ENCODE measurements around the gene THEMIS. TPM values are rescaled to one million over a fixed set of nuclear protein-coding genes. Genes with fewer than 3 reads are reported as not detected.

THEMIS gene
- total RNA-seq, 1 donor from 2014 or later, result not detected

DNA sequence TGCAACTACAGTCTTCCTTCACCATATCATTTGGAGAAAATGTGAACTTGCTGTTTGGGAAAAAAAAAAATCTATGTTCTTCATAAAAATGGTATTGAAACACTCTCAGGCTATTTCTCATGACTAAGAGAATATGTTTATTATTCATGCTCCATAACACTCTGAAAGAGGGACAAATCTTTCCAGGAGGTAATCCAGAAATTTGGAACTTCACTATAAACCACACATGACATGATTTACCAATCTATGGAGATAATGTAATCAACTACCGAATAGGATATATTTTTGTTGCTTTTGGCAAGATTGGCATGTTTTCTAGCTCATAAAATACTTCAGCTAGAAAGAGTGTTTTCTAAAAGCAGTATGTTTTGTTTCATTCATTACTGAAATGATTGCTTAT lies 56.3 kb downstream of the THEMIS start:
- Mint-ChIP-seq H3K27ac (no peak overlapping the region), H3K27me3 (no peaks in the 10 kb centered on the region), H3K9me3 (ENCODE audit: low read depth) (peaks cover 5% of the 10 kb centered on the region), H3K4me1 (ENCODE audit: low read depth) (peaks cover 2% of the 10 kb centered on the region), H3K4me3 (ENCODE audit: low read depth) (no peak overlapping the region), H3K36me3 (ENCODE audit: insufficient read depth) (no peaks in the 10 kb centered on the region)
- TF ChIP-seq, protein P1, sequence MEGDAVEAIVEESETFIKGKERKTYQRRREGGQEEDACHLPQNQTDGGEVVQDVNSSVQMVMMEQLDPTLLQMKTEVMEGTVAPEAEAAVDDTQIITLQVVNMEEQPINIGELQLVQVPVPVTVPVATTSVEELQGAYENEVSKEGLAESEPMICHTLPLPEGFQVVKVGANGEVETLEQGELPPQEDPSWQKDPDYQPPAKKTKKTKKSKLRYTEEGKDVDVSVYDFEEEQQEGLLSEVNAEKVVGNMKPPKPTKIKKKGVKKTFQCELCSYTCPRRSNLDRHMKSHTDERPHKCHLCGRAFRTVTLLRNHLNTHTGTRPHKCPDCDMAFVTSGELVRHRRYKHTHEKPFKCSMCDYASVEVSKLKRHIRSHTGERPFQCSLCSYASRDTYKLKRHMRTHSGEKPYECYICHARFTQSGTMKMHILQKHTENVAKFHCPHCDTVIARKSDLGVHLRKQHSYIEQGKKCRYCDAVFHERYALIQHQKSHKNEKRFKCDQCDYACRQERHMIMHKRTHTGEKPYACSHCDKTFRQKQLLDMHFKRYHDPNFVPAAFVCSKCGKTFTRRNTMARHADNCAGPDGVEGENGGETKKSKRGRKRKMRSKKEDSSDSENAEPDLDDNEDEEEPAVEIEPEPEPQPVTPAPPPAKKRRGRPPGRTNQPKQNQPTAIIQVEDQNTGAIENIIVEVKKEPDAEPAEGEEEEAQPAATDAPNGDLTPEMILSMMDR (IDR thresholded peaks at IDR 0.05; ENCODE audit: unreplicated experiment), result no peak
- no peak for DNase-seq (ENCODE audit: low spot score, unreplicated experiment)

DNA sequence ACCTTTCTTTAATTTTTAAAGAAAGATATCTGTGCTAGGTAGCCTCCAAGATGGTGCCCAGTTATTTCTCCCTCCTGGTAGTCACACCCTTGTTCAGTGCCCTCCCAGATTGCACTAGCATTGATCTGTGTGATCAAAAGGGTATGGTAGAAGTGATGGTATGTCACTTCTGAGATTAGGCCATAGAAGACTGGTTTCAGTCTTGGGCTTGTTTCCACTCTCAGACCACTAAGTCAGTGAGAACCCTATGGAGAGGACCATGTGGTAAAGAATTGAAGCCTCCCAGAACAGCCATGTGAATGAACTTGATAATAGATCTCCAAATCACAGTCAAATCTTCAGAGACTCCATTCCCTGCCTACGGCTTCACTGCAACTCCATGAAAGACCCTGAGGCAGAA lies 57.3 kb downstream of the THEMIS start:
- H3K36me3 Mint-ChIP-seq (ENCODE audit: insufficient read depth), result no peaks in the 10 kb centered on the region
- H3K9me3 Mint-ChIP-seq (ENCODE audit: low read depth), result peaks cover 2% of the 10 kb centered on the region
- H3K4me3 Mint-ChIP-seq (ENCODE audit: low read depth), result no peak overlapping the region
- no peak for DNase-seq (ENCODE audit: low spot score, unreplicated experiment)
- TF ChIP-seq, protein P1 (IDR thresholded peaks at IDR 0.05; ENCODE audit: unreplicated experiment), result no peak
- no peaks in the 10 kb centered on the region for H3K27me3 Mint-ChIP-seq
- peaks cover 2% of the 10 kb centered on the region for H3K4me1 Mint-ChIP-seq (ENCODE audit: low read depth)
- H3K27ac Mint-ChIP-seq, result no peak overlapping the region

DNA sequence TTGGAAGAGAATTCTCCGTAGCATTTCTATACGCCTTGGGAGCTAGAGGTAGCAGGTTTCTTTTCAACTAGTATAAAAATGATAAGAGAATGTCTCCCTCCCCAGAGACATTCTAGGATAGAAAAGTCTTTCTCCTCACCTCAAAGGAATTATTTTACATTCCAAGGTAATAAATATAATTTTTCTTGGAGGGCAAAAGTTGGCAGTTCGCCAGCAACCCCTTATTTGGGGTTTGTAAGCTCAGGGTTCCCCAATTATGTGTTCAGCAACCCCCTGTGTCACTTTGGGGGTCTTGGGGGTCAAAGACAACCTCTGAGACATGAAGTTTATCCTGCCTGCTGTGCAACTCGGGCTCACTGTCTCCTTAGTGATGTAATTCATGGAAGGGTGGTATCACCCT lies 58.3 kb downstream of the THEMIS start:
- TF ChIP-seq, protein P1 (IDR thresholded peaks at IDR 0.05; ENCODE audit: unreplicated experiment), result no peak
- no peaks in the 10 kb centered on the region for H3K27me3 Mint-ChIP-seq
- H3K36me3 Mint-ChIP-seq (ENCODE audit: insufficient read depth), result no peaks in the 10 kb centered on the region
- peaks cover 2% of the 10 kb centered on the region for H3K4me1 Mint-ChIP-seq (ENCODE audit: low read depth)
- H3K27ac Mint-ChIP-seq, result no peak overlapping the region
- H3K4me3 Mint-ChIP-seq (ENCODE audit: low read depth), result no peak overlapping the region
- no peak for DNase-seq (ENCODE audit: low spot score, unreplicated experiment)
- H3K9me3 Mint-ChIP-seq (ENCODE audit: low read depth), result no peaks in the 10 kb centered on the region

DNA sequence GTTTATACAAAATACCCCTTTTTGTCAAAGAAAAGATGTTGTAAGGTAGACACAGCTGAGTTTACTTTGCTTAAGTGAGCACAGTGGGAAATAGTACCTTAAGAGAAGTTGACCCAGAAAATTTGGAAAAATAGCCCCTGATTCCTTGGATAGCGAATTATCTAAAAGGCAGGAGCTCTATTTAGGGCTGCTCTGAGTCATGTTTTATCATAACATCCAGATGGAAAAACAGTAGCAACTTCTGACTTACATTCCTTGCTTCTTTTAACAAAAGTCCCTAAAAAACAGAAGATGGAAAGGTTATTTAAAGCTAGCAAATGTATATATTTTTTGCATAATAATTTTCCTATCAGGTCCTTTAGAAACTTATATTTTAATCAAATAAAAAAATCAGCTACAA lies 59.0 kb downstream of the THEMIS start:
- H3K36me3 Mint-ChIP-seq (ENCODE audit: insufficient read depth), result no peaks in the 10 kb centered on the region
- TF ChIP-seq, protein P1 (IDR thresholded peaks at IDR 0.05; ENCODE audit: unreplicated experiment), result no peak
- no peak overlapping the region for H3K4me3 Mint-ChIP-seq (ENCODE audit: low read depth)
- no peaks in the 10 kb centered on the region for H3K9me3 Mint-ChIP-seq (ENCODE audit: low read depth)
- DNase-seq (ENCODE audit: low spot score, unreplicated experiment), result no peak
- no peak overlapping the region for H3K27ac Mint-ChIP-seq
- no peaks in the 10 kb centered on the region for H3K27me3 Mint-ChIP-seq
- H3K4me1 Mint-ChIP-seq (ENCODE audit: low read depth), result no peaks in the 10 kb centered on the region

DNA sequence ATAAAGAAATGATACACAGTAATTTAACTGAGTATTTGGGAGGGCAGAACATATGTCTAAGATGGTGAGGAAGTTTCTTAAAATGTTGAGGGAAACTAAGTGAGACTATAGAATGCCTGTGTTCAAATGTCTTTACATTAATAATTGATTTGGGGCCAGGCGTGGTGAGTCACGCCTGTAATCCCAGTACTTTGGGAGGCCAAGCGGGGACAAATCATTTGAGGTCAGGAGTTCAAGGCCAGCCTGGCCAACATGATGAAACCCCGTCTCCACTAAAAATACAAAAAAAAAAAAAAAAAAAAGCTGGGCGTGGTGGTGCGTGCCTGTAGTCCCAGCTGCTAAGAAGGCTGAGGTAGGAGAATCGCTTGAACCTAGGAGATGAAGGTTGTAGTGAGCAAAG lies 66.7 kb downstream of the THEMIS start:
- Mint-ChIP-seq H3K4me3 (ENCODE audit: low read depth) (no peak overlapping the region), H3K4me1 (ENCODE audit: low read depth) (no peaks in the 10 kb centered on the region), H3K9me3 (ENCODE audit: low read depth) (no peaks in the 10 kb centered on the region), H3K27me3 (no peaks in the 10 kb centered on the region), H3K27ac (no peak overlapping the region), H3K36me3 (ENCODE audit: insufficient read depth) (no peaks in the 10 kb centered on the region)
- TF ChIP-seq, protein P1 (IDR thresholded peaks at IDR 0.05; ENCODE audit: unreplicated experiment), result no peak
- DNase-seq (ENCODE audit: low spot score, unreplicated experiment), result no peak
